Measurements from ENCODE around the gene SGSM1.
"Not testable (repeated sequence)": the region's sequence is repeated elsewhere in the genome, so short reads cannot be mapped to it uniquely, and the experiment has no call there.

Gene SGSM1

GRCh38 chr22:24836282-24836681 is 30.3 kb downstream of the SGSM1 start:
- no peak overlapping the region for H2AFZ ChIP-seq (ENCODE audit: insufficient read depth, low read length, poor library complexity)
- H3K9ac ChIP-seq (ENCODE audit: low read length): no peak overlapping the region
- H3K79me2 ChIP-seq (ENCODE audit: control insufficient read depth, insufficient read depth, low read length, poor library complexity): no peaks in the 10 kb centered on the region
- H3K18ac ChIP-seq (ENCODE audit: low read length): no peak overlapping the region
- H3K79me1 ChIP-seq (ENCODE audit: low read length): no peaks in the 10 kb centered on the region
- H3K9me3 ChIP-seq (ENCODE audit: insufficient read depth, low read depth, low read length): peaks cover under 1% of the 10 kb centered on the region
- no peak overlapping the region for H4K12ac ChIP-seq (ENCODE audit: low read depth, low read length)
- H2BK5ac ChIP-seq (ENCODE audit: low read depth, low read length, poor library complexity): no peak overlapping the region
- H2BK120ac ChIP-seq (ENCODE audit: insufficient read depth, low read length, poor library complexity): no peak overlapping the region
- H4K8ac ChIP-seq (ENCODE audit: low read depth, low read length): no peak overlapping the region
- H3K4me2 ChIP-seq (ENCODE audit: low read length): no peak overlapping the region
- no peak overlapping the region for H2BK12ac ChIP-seq (ENCODE audit: low read length)
- no peak overlapping the region for H3K4ac ChIP-seq (ENCODE audit: low read depth, low read length)
- no peak overlapping the region for H2AK5ac ChIP-seq (ENCODE audit: low read length)
- H3K4me3 ChIP-seq (ENCODE audit: low read depth, low read length): no peak overlapping the region
- peaks cover 0 to 4% of the 10 kb centered on the region in 2 experiments for H3K4me1 ChIP-seq (ENCODE audit: control insufficient read depth in 1 of 2, insufficient read depth in 2 of 2, low read length in 2 of 2)
- DNase-seq: no peak
- H3K27me3 ChIP-seq (ENCODE audit: insufficient read depth, low read length): no peaks in the 10 kb centered on the region
- no peak overlapping the region for H3K14ac ChIP-seq (ENCODE audit: low read length)
- H4K91ac ChIP-seq (ENCODE audit: low read depth, low read length): no peak overlapping the region
- no peak overlapping the region for H3K23ac ChIP-seq (ENCODE audit: low read length)
- H3K36me3 ChIP-seq (ENCODE audit: control insufficient read depth in 1 of 2, insufficient read depth in 2 of 2, low read length in 2 of 2): no peaks in the 10 kb centered on the region
- no peak overlapping the region for H3K27ac ChIP-seq (ENCODE audit: low read depth, low read length)
- WGBS (ENCODE audit: extremely low coverage, insufficient coverage, insufficient read length): no CpG with 5 or more reads among the region's 1 CpG

DNA sequence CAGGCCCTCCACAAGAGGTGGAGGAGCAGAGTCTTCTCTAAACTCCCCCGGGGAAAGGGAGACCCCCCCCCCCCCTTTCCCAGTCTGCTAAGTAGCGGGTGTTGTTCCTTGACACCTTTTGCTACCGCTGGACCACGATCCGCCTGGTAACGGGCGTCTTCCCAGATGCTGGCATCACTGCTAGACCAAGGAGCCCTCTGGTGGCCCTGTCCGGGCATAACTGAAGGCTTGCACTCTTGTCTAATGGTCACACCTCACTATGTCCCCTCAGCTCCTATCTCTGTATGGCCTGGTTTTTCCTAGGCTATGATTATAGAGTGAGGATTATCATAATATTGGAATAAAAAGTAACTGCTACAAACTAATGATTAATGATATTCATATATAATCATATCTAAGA is 31.5 kb downstream of the SGSM1 start:
- H3K18ac ChIP-seq (ENCODE audit: low read length); H3K4me2 ChIP-seq (ENCODE audit: low read length); H2BK5ac ChIP-seq (ENCODE audit: low read depth, low read length, poor library complexity); H3K9me3 ChIP-seq (ENCODE audit: insufficient read depth, low read depth, low read length); H3K27ac ChIP-seq (ENCODE audit: low read depth, low read length); H4K12ac ChIP-seq (ENCODE audit: low read depth, low read length); H3K4me3 ChIP-seq (ENCODE audit: low read depth, low read length); H3K79me2 ChIP-seq (ENCODE audit: control insufficient read depth, insufficient read depth, low read length, poor library complexity); H2BK12ac ChIP-seq (ENCODE audit: low read length); H4K8ac ChIP-seq (ENCODE audit: low read depth, low read length); H3K9ac ChIP-seq (ENCODE audit: low read length); H3K23ac ChIP-seq (ENCODE audit: low read length); H3K14ac ChIP-seq (ENCODE audit: low read length); H3K4me1 ChIP-seq (ENCODE audit: control insufficient read depth in 1 of 2, insufficient read depth in 2 of 2, low read length in 2 of 2); H3K27me3 ChIP-seq (ENCODE audit: insufficient read depth, low read length); H2BK120ac ChIP-seq (ENCODE audit: insufficient read depth, low read length, poor library complexity); H3K4ac ChIP-seq (ENCODE audit: low read depth, low read length); H2AK5ac ChIP-seq (ENCODE audit: low read length); H4K91ac ChIP-seq (ENCODE audit: low read depth, low read length); H3K79me1 ChIP-seq (ENCODE audit: low read length); H3K36me3 ChIP-seq (ENCODE audit: control insufficient read depth in 1 of 2, insufficient read depth in 2 of 2, low read length in 2 of 2); H2AFZ ChIP-seq (ENCODE audit: insufficient read depth, low read length, poor library complexity): not testable (repeated sequence)
- WGBS (ENCODE audit: extremely low coverage, insufficient coverage, insufficient read length): no CpG with 5 or more reads among the region's 8 CpGs
- DNase-seq: peak in 1 of 2 donors; percentile 41

- Histone ChIP-seq H3K79me2 (ENCODE audit: control insufficient read depth, insufficient read depth, low read length, poor library complexity) (no peaks in the 10 kb centered on the region), H3K4me2 (ENCODE audit: low read length) (no peak overlapping the region), H3K23ac (ENCODE audit: low read length) (no peak overlapping the region), H3K27ac (ENCODE audit: low read depth, low read length) (no peak overlapping the region), H2AFZ (ENCODE audit: insufficient read depth, low read length, poor library complexity) (no peak overlapping the region), H2BK12ac (ENCODE audit: low read length) (no peak overlapping the region), H4K8ac (ENCODE audit: low read depth, low read length) (no peak overlapping the region), H3K4me3 (ENCODE audit: low read depth, low read length) (no peak overlapping the region), H2BK5ac (ENCODE audit: low read depth, low read length, poor library complexity) (no peak overlapping the region), H3K36me3 (ENCODE audit: control insufficient read depth in 1 of 2, insufficient read depth in 2 of 2, low read length in 2 of 2) (no peaks in the 10 kb centered on the region), H3K4ac (ENCODE audit: low read depth, low read length) (no peak overlapping the region), H2BK120ac (ENCODE audit: insufficient read depth, low read length, poor library complexity) (no peak overlapping the region), H3K4me1 (ENCODE audit: control insufficient read depth in 1 of 2, insufficient read depth in 2 of 2, low read length in 2 of 2) (no peaks in the 10 kb centered on the region), H3K79me1 (ENCODE audit: low read length) (no peaks in the 10 kb centered on the region), H3K9me3 (ENCODE audit: insufficient read depth, low read depth, low read length) (no peaks in the 10 kb centered on the region), H3K18ac (ENCODE audit: low read length) (no peak overlapping the region), H4K12ac (ENCODE audit: low read depth, low read length) (no peak overlapping the region), H2AK5ac (ENCODE audit: low read length) (no peak overlapping the region), H4K91ac (ENCODE audit: low read depth, low read length) (no peak overlapping the region), H3K14ac (ENCODE audit: low read length) (no peak overlapping the region), H3K27me3 (ENCODE audit: insufficient read depth, low read length) (no peaks in the 10 kb centered on the region), H3K9ac (ENCODE audit: low read length) (no peak overlapping the region)
- peak in 1 of 2 donors; percentile 12 for DNase-seq
- WGBS (ENCODE audit: extremely low coverage, insufficient coverage, insufficient read length): no CpG with 5 or more reads among the region's 1 CpG
Measured at GRCh38 chr22:24841261-24841660, 35.2 kb downstream of the SGSM1 start.

DNA sequence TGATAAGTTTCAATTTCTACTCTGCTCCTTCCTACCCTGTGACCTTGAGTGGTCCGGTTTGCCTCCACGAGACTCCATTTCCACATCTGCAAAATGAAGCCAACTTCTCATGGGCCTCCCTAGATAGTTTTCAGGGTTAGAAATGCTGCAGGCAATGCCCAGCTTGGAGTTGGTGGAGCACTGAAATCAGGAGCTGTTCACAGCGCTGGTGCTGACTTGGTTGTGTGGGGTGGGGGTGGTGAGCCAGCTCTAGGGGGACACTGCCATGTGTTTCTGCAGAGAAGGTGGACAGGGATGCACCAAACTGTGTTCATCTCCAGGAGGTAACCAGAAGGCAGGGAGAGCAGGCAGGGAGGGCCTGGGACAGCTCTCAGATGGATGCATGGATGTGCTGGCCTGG is 37.0 kb downstream of the SGSM1 start:
- no peak overlapping the region for H3K14ac ChIP-seq (ENCODE audit: low read length)
- H2BK12ac ChIP-seq (ENCODE audit: low read length): no peak overlapping the region
- no peak overlapping the region for H3K18ac ChIP-seq (ENCODE audit: low read length)
- DNase-seq: no peak
- H2BK5ac ChIP-seq (ENCODE audit: low read depth, low read length, poor library complexity): no peak overlapping the region
- H3K4ac ChIP-seq (ENCODE audit: low read depth, low read length): no peak overlapping the region
- no peak overlapping the region for H4K8ac ChIP-seq (ENCODE audit: low read depth, low read length)
- no peak overlapping the region for H3K4me3 ChIP-seq (ENCODE audit: low read depth, low read length)
- no peak overlapping the region for H2BK120ac ChIP-seq (ENCODE audit: insufficient read depth, low read length, poor library complexity)
- H3K27me3 ChIP-seq (ENCODE audit: insufficient read depth, low read length): no peaks in the 10 kb centered on the region
- H3K36me3 ChIP-seq (ENCODE audit: control insufficient read depth in 1 of 2, insufficient read depth in 2 of 2, low read length in 2 of 2): no peaks in the 10 kb centered on the region
- H3K27ac ChIP-seq (ENCODE audit: low read depth, low read length): no peak overlapping the region
- WGBS (ENCODE audit: extremely low coverage, insufficient coverage, insufficient read length): no CpG with 5 or more reads among the region's 3 CpGs
- no peaks in the 10 kb centered on the region for H3K79me1 ChIP-seq (ENCODE audit: low read length)
- no peak overlapping the region for H3K9ac ChIP-seq (ENCODE audit: low read length)
- H4K12ac ChIP-seq (ENCODE audit: low read depth, low read length): no peak overlapping the region
- no peak overlapping the region for H3K4me2 ChIP-seq (ENCODE audit: low read length)
- no peak overlapping the region for H4K91ac ChIP-seq (ENCODE audit: low read depth, low read length)
- no peak overlapping the region for H2AK5ac ChIP-seq (ENCODE audit: low read length)
- H3K23ac ChIP-seq (ENCODE audit: low read length): no peak overlapping the region
- H3K79me2 ChIP-seq (ENCODE audit: control insufficient read depth, insufficient read depth, low read length, poor library complexity): no peaks in the 10 kb centered on the region
- no peak overlapping the region for H2AFZ ChIP-seq (ENCODE audit: insufficient read depth, low read length, poor library complexity)
- no peaks in the 10 kb centered on the region for H3K4me1 ChIP-seq (ENCODE audit: control insufficient read depth in 1 of 2, insufficient read depth in 2 of 2, low read length in 2 of 2)
- no peaks in the 10 kb centered on the region for H3K9me3 ChIP-seq (ENCODE audit: insufficient read depth, low read depth, low read length)

All from trophoblast cell (in vitro differentiated cells and primary cell).